H9 (cell line): ENCODE data around the gene DCDC2. TPM values are rescaled to one million over a fixed set of nuclear protein-coding genes. Genes with fewer than 3 reads are reported as not detected.
"Not testable (repeated sequence)": the region's sequence is repeated elsewhere in the genome, so short reads cannot be mapped to it uniquely, and the experiment has no call there.

Source experiments
- DNase-seq: peaks from one replicate; pipeline ENCODE4 v3.0.0-alpha.2; 2017
- H2AFZ ChIP-seq: one replicate; pipeline ENCODE4 v1.6.1; 2013; ENCODE audit warnings: mild to moderate bottlenecking, low read length, control low read depth, moderate library complexity
- H2AK5ac ChIP-seq: 2 replicates; pipeline ENCODE4 v1.6.1; 2013; ENCODE audit warnings: low read length, control low read depth, mixed read lengths; ENCODE audit not compliant: insufficient read length
- H2BK120ac ChIP-seq: one replicate; pipeline ENCODE4 v1.6.1; 2013; ENCODE audit warnings: low read depth, mild to moderate bottlenecking, low read length, control low read depth, inconsistent platforms; ENCODE audit not compliant: poor library complexity, severe bottlenecking
- H2BK12ac ChIP-seq: 2 replicates; pipeline ENCODE4 v1.6.1; 2013; ENCODE audit warnings: low read length, control low read depth, mixed read lengths, low read depth; ENCODE audit not compliant: insufficient read length
- H2BK15ac ChIP-seq: 2 replicates; pipeline ENCODE4 v1.6.1; 2013; ENCODE audit warnings: low read depth, low read length, control low read depth
- H2BK20ac ChIP-seq: one replicate; pipeline ENCODE4 v1.6.1; 2013; ENCODE audit warnings: low read depth, mild to moderate bottlenecking, low read length, control low read depth, inconsistent platforms; ENCODE audit not compliant: poor library complexity, severe bottlenecking
- H2BK5ac ChIP-seq: 2 replicates; pipeline ENCODE4 v1.6.1; 2013; ENCODE audit warnings: low read length, control low read depth, mixed read lengths; ENCODE audit not compliant: insufficient read length
- H3K14ac ChIP-seq: 2 replicates; pipeline ENCODE4 v1.6.1; 2013; ENCODE audit warnings: low read length, control low read depth; ENCODE audit not compliant: insufficient read depth
- H3K18ac ChIP-seq: 2 replicates; pipeline ENCODE4 v1.6.1; 2013; ENCODE audit warnings: low read depth, mild to moderate bottlenecking, mixed read lengths, low read length, control low read depth; ENCODE audit not compliant: insufficient read length
- H3K23ac ChIP-seq: 2 replicates; pipeline ENCODE4 v1.6.1; 2013; ENCODE audit warnings: low read length, control low read depth, mixed read lengths, low read depth; ENCODE audit not compliant: insufficient read length
- H3K23me2 ChIP-seq: 2 replicates; pipeline ENCODE4 v1.6.1; 2013; ENCODE audit warnings: low read depth, mild to moderate bottlenecking, mixed read lengths, low read length, control low read depth; ENCODE audit not compliant: insufficient read length, poor library complexity, severe bottlenecking
- H3K27ac ChIP-seq: 2 replicates; pipeline ENCODE4 v1.5.1; 2013; ENCODE audit warnings: low read length, control low read depth, mixed read lengths, low read depth; ENCODE audit not compliant: insufficient read length
- H3K27me3 ChIP-seq: 2 replicates; pipeline ENCODE4 v1.6.1; 2013; ENCODE audit warnings: low read length, control low read depth, inconsistent platforms; ENCODE audit not compliant: insufficient read depth
- H3K4ac ChIP-seq: 2 replicates; pipeline ENCODE4 v1.6.1; 2013; ENCODE audit warnings: low read depth, mild to moderate bottlenecking, control low read depth, inconsistent platforms, low read length, moderate library complexity
- H3K4me1 ChIP-seq: 2 replicates; pipeline ENCODE4 v1.6.1; 2013; ENCODE audit warnings: low read length, control low read depth, inconsistent platforms; ENCODE audit not compliant: insufficient read depth
- H3K4me2 ChIP-seq: 2 replicates; pipeline ENCODE4 v1.6.1; 2013; ENCODE audit warnings: low read length, control low read depth, mixed read lengths; ENCODE audit not compliant: insufficient read length, insufficient read depth
- H3K56ac ChIP-seq: 2 replicates; pipeline ENCODE4 v1.6.1; 2013; ENCODE audit warnings: low read depth, mild to moderate bottlenecking, mixed read lengths, low read length, control low read depth; ENCODE audit not compliant: insufficient read length
- H3K79me1 ChIP-seq: 2 replicates; pipeline ENCODE4 v1.6.1; 2013; ENCODE audit warnings: low read depth, mild to moderate bottlenecking, moderate library complexity, low read length, control low read depth, inconsistent platforms; ENCODE audit not compliant: insufficient read depth, poor library complexity, severe bottlenecking
- H3K79me2 ChIP-seq: 2 replicates; pipeline ENCODE4 v1.6.1; 2013; ENCODE audit warnings: low read length, control low read depth, inconsistent platforms; ENCODE audit not compliant: insufficient read depth
- H3K9ac ChIP-seq: 2 replicates; pipeline ENCODE4 v1.6.1; 2013; ENCODE audit warnings: low read length, control low read depth, mixed read lengths; ENCODE audit not compliant: insufficient read length; ENCODE audit errors: extremely low read depth
- H3K9me3 ChIP-seq: one replicate; pipeline ENCODE4 v1.6.1; 2013; ENCODE audit warnings: low read depth, low read length, inconsistent platforms; ENCODE audit not compliant: control insufficient read depth
- H3T11ph ChIP-seq: one replicate; pipeline ENCODE4 v1.6.1; 2013; ENCODE audit warnings: mild to moderate bottlenecking, low read length, control low read depth, inconsistent platforms
- H4K20me1 ChIP-seq: one replicate; pipeline ENCODE4 v1.6.1; 2013; ENCODE audit not compliant: control insufficient read depth, insufficient read length, insufficient read depth
- H4K5ac ChIP-seq: 2 replicates; pipeline ENCODE4 v1.6.1; 2013; ENCODE audit warnings: low read depth, mild to moderate bottlenecking, mixed read lengths, low read length, control low read depth; ENCODE audit not compliant: insufficient read length
- H4K8ac ChIP-seq: replicated peaks from 2 replicates; pipeline ENCODE4 v1.6.1; 2013; ENCODE audit warnings: low read length, control low read depth, mixed read lengths, low read depth; ENCODE audit not compliant: insufficient read length
- H4K91ac ChIP-seq: 2 replicates; pipeline ENCODE4 v1.6.1; 2013; ENCODE audit warnings: low read depth, mild to moderate bottlenecking, moderate library complexity, mixed read lengths, low read length, control low read depth; ENCODE audit not compliant: insufficient read length
- H3K27ac Mint-ChIP-seq, 3 experiments: 2 replicates in 2 of 3; 3 replicates in 1 of 3; pipeline ENCODE4 v1.8.0; 2020 to 2021; ENCODE audit warnings: mixed read lengths in 3 of 3, mild to moderate bottlenecking in 1 of 3, moderate library complexity in 1 of 3
- H3K27me3 Mint-ChIP-seq: 2 replicates; pipeline ENCODE4 v1.8.0; 2021; ENCODE audit warnings: low read depth, mild to moderate bottlenecking, moderate library complexity, mixed read lengths
- H3K36me3 Mint-ChIP-seq, 3 experiments: 2 replicates in 2 of 3; 3 replicates in 1 of 3; pipeline ENCODE4 v1.8.0; 2020 to 2021; ENCODE audit warnings: low read depth in 3 of 3, mixed read lengths in 3 of 3; ENCODE audit not compliant: insufficient read depth in 1 of 3
- H3K4me1 Mint-ChIP-seq, 2 experiments: 2 replicates each; pipeline ENCODE4 v1.8.0; 2020; ENCODE audit warnings: mixed read lengths in 2 of 2
- H3K4me3 Mint-ChIP-seq, 2 experiments: 2 replicates in 1 of 2; 3 replicates in 1 of 2; pipeline ENCODE4 v1.8.0; 2020 to 2021; ENCODE audit warnings: mild to moderate bottlenecking in 2 of 2, mixed read lengths in 2 of 2, moderate library complexity in 1 of 2
- H3K9me3 Mint-ChIP-seq, 2 experiments: 2 replicates in 1 of 2; 3 replicates in 1 of 2; pipeline ENCODE4 v1.8.0; 2020; ENCODE audit warnings: mild to moderate bottlenecking in 2 of 2, mixed read lengths in 2 of 2, moderate library complexity in 1 of 2
- WGBS: extraction: QIAGEN DNeasy Blood & Tissue Kit; methylation state at CpG from one replicate; pipeline ENCODE4 v1.1.7; 2013; ENCODE audit warnings: missing lambda C conversion rate, low lambda C conversion rate, mixed read lengths; ENCODE audit not compliant: insufficient read length; ENCODE audit errors: extremely low coverage; 5-methylcytosine and 5-hydroxymethylcytosine counted together
- total RNA-seq: library from RNA; stranded (reverse); gene quantifications from 2 replicates; pipeline ENCODE4 v1.2.1, GENCODE V29; 2021
- TF ChIP-seq, protein P1 (sequence below): fragments of 200-600 bp; sonication (generic); conservative IDR thresholded peaks from 3 replicates; pipeline ENCODE4 v1.8.0; 2021; ENCODE audit warnings: antibody characterized with exemption, mild to moderate bottlenecking

DCDC2 gene
- total RNA-seq, 1 experiment from 2014 or later: 0.59 TPM

- TF ChIP-seq, protein P1, sequence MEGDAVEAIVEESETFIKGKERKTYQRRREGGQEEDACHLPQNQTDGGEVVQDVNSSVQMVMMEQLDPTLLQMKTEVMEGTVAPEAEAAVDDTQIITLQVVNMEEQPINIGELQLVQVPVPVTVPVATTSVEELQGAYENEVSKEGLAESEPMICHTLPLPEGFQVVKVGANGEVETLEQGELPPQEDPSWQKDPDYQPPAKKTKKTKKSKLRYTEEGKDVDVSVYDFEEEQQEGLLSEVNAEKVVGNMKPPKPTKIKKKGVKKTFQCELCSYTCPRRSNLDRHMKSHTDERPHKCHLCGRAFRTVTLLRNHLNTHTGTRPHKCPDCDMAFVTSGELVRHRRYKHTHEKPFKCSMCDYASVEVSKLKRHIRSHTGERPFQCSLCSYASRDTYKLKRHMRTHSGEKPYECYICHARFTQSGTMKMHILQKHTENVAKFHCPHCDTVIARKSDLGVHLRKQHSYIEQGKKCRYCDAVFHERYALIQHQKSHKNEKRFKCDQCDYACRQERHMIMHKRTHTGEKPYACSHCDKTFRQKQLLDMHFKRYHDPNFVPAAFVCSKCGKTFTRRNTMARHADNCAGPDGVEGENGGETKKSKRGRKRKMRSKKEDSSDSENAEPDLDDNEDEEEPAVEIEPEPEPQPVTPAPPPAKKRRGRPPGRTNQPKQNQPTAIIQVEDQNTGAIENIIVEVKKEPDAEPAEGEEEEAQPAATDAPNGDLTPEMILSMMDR: peak; percentile 75
- Histone ChIP-seq H3K79me1 (no peaks in the 10 kb centered on the region), H3K23ac (no peak overlapping the region), H2BK5ac (no peak overlapping the region), H3K9me3 (no peaks in the 10 kb centered on the region), H2BK20ac (no peak overlapping the region), H4K8ac (no peak overlapping the region), H3K56ac (no peak overlapping the region), H2BK12ac (no peak overlapping the region), H2BK15ac (no peak overlapping the region), H3K9ac (no peak overlapping the region), H3K23me2 (no peaks in the 10 kb centered on the region), H3K14ac (no peak overlapping the region), H2AFZ (no peak overlapping the region), H3K79me2 (no peaks in the 10 kb centered on the region), H4K5ac (no peak overlapping the region), H3K4me1 (no peaks in the 10 kb centered on the region), H3K18ac (no peak overlapping the region), H3T11ph (no peak overlapping the region), H3K4me2 (no peak overlapping the region), H3K27me3 (no peaks in the 10 kb centered on the region), H2BK120ac (no peak overlapping the region), H3K27ac (no peak overlapping the region), H4K20me1 (no peaks in the 10 kb centered on the region), H3K4ac (no peak overlapping the region), H2AK5ac (no peak overlapping the region), H4K91ac (no peak overlapping the region)
- Mint-ChIP-seq H3K36me3 (peaks cover 0 to 9% (median 0%) of the 10 kb centered on the region in 3 experiments; a peak in 1 of 7 replicates), H3K27ac (no peak overlapping the region), H3K4me3 (no peak overlapping the region), H3K4me1 (no peaks in the 10 kb centered on the region), H3K9me3 (peaks cover 6 to 9% of the 10 kb centered on the region in 2 experiments; a peak in 4 of 5 replicates), H3K27me3 (no peaks in the 10 kb centered on the region)
- DNase-seq: no peak
- WGBS: no CpG with 5 or more reads among the region's 4 CpGs
These were observed 152.8 kb downstream of the DCDC2 start for GRCh38 chr6:24205020-24205492.

GRCh38 chr6:24204113-24204512 lies 153.7 kb downstream of the DCDC2 start:
- H3K4me2 ChIP-seq, H3K23me2 ChIP-seq, H3K4me3 Mint-ChIP-seq, H2BK5ac ChIP-seq, H4K5ac ChIP-seq, H3K23ac ChIP-seq, H3K27ac ChIP-seq, H3K27me3 ChIP-seq, H3K4me1 ChIP-seq, H2BK20ac ChIP-seq, H4K20me1 ChIP-seq, H3K27ac Mint-ChIP-seq, H3K4me1 Mint-ChIP-seq, H3K14ac ChIP-seq, H2BK120ac ChIP-seq, H3T11ph ChIP-seq, H3K9ac ChIP-seq, H3K79me1 ChIP-seq, H3K27me3 Mint-ChIP-seq, H2AFZ ChIP-seq, H3K79me2 ChIP-seq, H3K4ac ChIP-seq, H3K56ac ChIP-seq, H2BK15ac ChIP-seq, H2AK5ac ChIP-seq, H2BK12ac ChIP-seq, H3K18ac ChIP-seq, H4K8ac ChIP-seq, DNase-seq, H3K9me3 ChIP-seq, H4K91ac ChIP-seq: not testable (repeated sequence)
- Mint-ChIP-seq H3K9me3 (peaks cover 8 to 17% of the 10 kb centered on the region in 2 experiments; a peak in 4 of 5 replicates), H3K36me3 (peaks cover 0 to 15% (median 0%) of the 10 kb centered on the region in 3 experiments; a peak in 2 of 7 replicates)
- WGBS: no CpG with 5 or more reads among the region's 3 CpGs
